Measurements from ENCODE around the gene WNT2B.

Gene WNT2B

DNA sequence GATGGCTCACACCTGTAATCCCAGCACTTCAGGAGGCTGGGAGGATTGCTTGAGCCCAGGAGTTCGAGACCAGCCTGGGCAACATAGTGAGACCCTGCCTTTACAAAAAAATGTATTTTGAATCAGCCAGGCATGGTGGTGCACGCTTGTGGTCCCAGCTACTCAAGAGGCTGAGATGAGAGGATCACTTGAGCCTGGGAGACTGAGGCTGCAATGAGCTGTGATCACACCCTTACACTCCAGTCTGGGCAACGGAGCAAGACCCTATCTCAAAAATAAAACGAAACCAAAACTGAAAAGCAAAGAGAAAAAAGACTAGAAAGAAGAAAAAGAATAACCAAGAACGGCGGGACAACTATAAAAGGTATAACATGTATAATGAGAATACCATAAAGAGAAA, 15.4 kb upstream of the WNT2B start:
- TF ChIP-seq, protein P1, sequence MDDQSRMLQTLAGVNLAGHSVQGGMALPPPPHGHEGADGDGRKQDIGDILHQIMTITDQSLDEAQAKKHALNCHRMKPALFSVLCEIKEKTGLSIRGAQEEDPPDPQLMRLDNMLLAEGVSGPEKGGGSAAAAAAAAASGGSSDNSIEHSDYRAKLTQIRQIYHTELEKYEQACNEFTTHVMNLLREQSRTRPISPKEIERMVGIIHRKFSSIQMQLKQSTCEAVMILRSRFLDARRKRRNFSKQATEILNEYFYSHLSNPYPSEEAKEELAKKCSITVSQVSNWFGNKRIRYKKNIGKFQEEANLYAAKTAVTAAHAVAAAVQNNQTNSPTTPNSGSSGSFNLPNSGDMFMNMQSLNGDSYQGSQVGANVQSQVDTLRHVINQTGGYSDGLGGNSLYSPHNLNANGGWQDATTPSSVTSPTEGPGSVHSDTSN (CRISPR knock-in tag; IDR thresholded peaks at IDR 0.05), result no peak
- TF ChIP-seq ZNF121 (tag by site-specific recombination; IDR thresholded peaks at IDR 0.05), result peak; percentile 88
- Histone ChIP-seq H3K4me3 (ENCODE audit: low read depth, low read length) (no peak overlapping the region), H3K36me3 (ENCODE audit: control insufficient read depth in 2 of 2, insufficient read depth in 1 of 2, low read length in 2 of 2) (no peaks in the 10 kb centered on the region), H3K9me3 (ENCODE audit: control insufficient read depth, insufficient read depth, low read depth, low read length) (no peaks in the 10 kb centered on the region), H3K4me1 (ENCODE audit: control insufficient read depth, insufficient read depth, low read length) (no peaks in the 10 kb centered on the region), H3K27ac (ENCODE audit: extremely low read depth, low read depth, low read length) (no peak overlapping the region)
- ChIA-PET POLR2A (no interaction called here), CTCF (interaction anchor here (0.6 to 3.4 kb wide), 4 partner anchors 8 to 121 kb away, joined by 3 to 17 read pairs (median 5); no protein-coding TSS in a partner anchor)

DNA sequence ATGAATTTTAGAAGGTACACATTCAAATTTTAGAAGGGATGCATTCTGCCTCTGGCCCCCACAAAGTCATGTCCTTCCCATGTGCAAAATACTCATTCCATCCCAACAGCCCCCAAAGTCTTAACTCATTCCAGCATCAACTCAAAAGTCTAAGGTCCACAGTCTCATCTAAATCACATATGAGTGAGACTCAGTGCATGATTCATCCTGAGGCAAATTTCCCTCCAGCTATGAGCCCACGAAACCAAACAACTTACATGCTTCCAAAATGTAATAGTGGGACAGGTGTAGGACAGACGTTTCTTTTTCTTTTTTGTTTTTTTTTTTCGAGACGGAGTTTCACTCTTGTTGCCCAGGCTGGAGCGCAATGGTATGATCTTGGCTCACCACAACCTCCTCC, 12.5 kb upstream of the WNT2B start:
- Histone ChIP-seq H3K36me3 (ENCODE audit: control insufficient read depth in 2 of 2, insufficient read depth in 1 of 2, low read length in 2 of 2) (no peaks in the 10 kb centered on the region), H3K9me3 (ENCODE audit: control insufficient read depth, insufficient read depth, low read depth, low read length) (no peaks in the 10 kb centered on the region), H3K27ac (ENCODE audit: extremely low read depth, low read depth, low read length) (no peak overlapping the region), H3K4me3 (ENCODE audit: low read depth, low read length) (no peak overlapping the region), H3K4me1 (ENCODE audit: control insufficient read depth, insufficient read depth, low read length) (no peaks in the 10 kb centered on the region)
- TF ChIP-seq ZNF776 (tag by site-specific recombination; IDR thresholded peaks at IDR 0.05; ENCODE audit: borderline replicate concordance) (no peak), OVOL3 (tag by site-specific recombination; IDR thresholded peaks at IDR 0.05) (no peak)
- TF ChIP-seq, protein P2, sequence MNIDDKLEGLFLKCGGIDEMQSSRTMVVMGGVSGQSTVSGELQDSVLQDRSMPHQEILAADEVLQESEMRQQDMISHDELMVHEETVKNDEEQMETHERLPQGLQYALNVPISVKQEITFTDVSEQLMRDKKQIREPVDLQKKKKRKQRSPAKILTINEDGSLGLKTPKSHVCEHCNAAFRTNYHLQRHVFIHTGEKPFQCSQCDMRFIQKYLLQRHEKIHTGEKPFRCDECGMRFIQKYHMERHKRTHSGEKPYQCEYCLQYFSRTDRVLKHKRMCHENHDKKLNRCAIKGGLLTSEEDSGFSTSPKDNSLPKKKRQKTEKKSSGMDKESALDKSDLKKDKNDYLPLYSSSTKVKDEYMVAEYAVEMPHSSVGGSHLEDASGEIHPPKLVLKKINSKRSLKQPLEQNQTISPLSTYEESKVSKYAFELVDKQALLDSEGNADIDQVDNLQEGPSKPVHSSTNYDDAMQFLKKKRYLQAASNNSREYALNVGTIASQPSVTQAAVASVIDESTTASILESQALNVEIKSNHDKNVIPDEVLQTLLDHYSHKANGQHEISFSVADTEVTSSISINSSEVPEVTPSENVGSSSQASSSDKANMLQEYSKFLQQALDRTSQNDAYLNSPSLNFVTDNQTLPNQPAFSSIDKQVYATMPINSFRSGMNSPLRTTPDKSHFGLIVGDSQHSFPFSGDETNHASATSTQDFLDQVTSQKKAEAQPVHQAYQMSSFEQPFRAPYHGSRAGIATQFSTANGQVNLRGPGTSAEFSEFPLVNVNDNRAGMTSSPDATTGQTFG (tag by site-specific recombination; IDR thresholded peaks at IDR 0.05; ENCODE audit: borderline replicate concordance), result no peak
- CTCF ChIA-PET, result no interaction called here
- POLR2A ChIA-PET, result interaction anchor here (1.1 kb wide), 1 partner anchor 12 kb away, joined by 3 read pairs; no protein-coding TSS in a partner anchor

DNA sequence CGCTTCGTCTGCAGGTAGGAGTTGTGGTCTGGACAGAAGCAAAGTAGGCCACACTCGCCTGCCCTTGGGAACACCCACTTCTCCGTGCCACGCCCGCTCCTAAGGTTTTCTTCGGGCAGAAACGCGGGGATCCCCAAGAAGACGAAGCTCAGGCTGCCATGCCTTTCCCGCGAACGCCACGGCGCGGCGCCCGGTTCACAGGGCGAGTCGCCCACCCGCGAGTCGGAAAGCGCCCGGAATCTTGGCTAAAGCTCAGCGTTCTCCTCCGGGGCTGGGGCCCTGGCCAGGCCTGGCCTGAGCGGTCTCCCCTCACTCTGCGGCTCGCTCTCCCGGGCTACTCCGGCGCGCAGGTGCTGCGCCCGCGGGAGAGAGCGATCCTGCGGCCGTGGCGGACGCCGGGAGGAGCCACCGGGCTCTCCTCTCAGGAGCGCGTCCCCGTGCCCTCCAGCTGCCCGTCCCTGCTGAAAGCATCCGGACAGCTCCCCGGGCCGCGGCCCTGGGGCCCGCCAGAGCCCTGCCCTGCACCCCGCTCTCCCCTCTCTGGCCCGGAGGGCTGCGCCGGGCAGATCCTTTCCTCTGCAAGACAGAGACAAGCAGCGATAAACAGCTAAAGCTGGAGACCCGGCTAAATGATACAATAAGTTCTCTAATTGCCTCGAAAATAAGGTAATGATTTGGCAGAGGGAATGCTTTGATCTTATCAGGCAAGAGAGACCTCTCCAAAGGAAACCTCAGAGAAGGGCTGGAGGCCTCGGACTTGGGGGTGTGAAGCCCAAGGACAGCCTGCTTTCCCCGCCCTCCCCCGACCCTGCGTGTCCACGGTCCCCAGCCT, 6.7 kb upstream of the WNT2B start:
- no peaks in the 10 kb centered on the region for H3K36me3 ChIP-seq (ENCODE audit: control insufficient read depth in 2 of 2, insufficient read depth in 1 of 2, low read length in 2 of 2)
- CTCF ChIA-PET, result interaction anchor here (0.7 to 2.2 kb wide), 29 partner anchors 10 to 214 kb away, joined by 3 to 17 read pairs (median 4); partner anchors contain the start of genes CAPZA1, MOV10 and ST7L
- peak overlapping the region; percentile 39 for H3K4me3 ChIP-seq (ENCODE audit: low read depth, low read length)
- POLR2A ChIA-PET, result interaction anchor here (0.8 to 1.3 kb wide), 2 partner anchors 20 to 173 kb away, joined by 4 to 6 read pairs; partner anchors contain the start of gene MOV10
- peaks cover 3% of the 10 kb centered on the region; the same call in 1 of the 2 replicates for H3K4me1 ChIP-seq (ENCODE audit: control insufficient read depth, insufficient read depth, low read length)
- peak overlapping the region; percentile 16; the same call in 1 of the 2 replicates for H3K27ac ChIP-seq (ENCODE audit: extremely low read depth, low read depth, low read length)
- H3K9me3 ChIP-seq (ENCODE audit: control insufficient read depth, insufficient read depth, low read depth, low read length), result no peaks in the 10 kb centered on the region
- no peak for TF ChIP-seq ZNF214 (tag by site-specific recombination; IDR thresholded peaks at IDR 0.05; ENCODE audit: borderline replicate concordance)
- TF ChIP-seq ZNF558 (tag by site-specific recombination; IDR thresholded peaks at IDR 0.05), result no peak
- TF ChIP-seq, protein P3, sequence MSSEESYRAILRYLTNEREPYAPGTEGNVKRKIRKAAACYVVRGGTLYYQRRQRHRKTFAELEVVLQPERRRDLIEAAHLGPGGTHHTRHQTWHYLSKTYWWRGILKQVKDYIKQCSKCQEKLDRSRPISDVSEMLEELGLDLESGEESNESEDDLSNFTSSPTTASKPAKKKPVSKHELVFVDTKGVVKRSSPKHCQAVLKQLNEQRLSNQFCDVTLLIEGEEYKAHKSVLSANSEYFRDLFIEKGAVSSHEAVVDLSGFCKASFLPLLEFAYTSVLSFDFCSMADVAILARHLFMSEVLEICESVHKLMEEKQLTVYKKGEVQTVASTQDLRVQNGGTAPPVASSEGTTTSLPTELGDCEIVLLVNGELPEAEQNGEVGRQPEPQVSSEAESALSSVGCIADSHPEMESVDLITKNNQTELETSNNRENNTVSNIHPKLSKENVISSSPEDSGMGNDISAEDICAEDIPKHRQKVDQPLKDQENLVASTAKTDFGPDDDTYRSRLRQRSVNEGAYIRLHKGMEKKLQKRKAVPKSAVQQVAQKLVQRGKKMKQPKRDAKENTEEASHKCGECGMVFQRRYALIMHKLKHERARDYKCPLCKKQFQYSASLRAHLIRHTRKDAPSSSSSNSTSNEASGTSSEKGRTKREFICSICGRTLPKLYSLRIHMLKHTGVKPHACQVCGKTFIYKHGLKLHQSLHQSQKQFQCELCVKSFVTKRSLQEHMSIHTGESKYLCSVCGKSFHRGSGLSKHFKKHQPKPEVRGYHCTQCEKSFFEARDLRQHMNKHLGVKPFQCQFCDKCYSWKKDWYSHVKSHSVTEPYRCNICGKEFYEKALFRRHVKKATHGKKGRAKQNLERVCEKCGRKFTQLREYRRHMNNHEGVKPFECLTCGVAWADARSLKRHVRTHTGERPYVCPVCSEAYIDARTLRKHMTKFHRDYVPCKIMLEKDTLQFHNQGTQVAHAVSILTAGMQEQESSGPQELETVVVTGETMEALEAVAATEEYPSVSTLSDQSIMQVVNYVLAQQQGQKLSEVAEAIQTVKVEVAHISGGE (tag by site-specific recombination; conservative IDR thresholded peaks at IDR 0.05; ENCODE audit: low read depth), result no peak; the same call in 1 of the 2 replicates
- TF ChIP-seq ZNF10 (tag by site-specific recombination; IDR thresholded peaks at IDR 0.05), result no peak
- TF ChIP-seq GFI1B (tag by site-specific recombination; IDR thresholded peaks at IDR 0.05), result no peak
- TF ChIP-seq, protein P4, sequence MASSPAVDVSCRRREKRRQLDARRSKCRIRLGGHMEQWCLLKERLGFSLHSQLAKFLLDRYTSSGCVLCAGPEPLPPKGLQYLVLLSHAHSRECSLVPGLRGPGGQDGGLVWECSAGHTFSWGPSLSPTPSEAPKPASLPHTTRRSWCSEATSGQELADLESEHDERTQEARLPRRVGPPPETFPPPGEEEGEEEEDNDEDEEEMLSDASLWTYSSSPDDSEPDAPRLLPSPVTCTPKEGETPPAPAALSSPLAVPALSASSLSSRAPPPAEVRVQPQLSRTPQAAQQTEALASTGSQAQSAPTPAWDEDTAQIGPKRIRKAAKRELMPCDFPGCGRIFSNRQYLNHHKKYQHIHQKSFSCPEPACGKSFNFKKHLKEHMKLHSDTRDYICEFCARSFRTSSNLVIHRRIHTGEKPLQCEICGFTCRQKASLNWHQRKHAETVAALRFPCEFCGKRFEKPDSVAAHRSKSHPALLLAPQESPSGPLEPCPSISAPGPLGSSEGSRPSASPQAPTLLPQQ (tag by site-specific recombination; IDR thresholded peaks at IDR 0.05), result peak; percentile 69; the same call in 1 of the 2 replicates
- TF ChIP-seq EGR2 (tag by site-specific recombination; IDR thresholded peaks at IDR 0.05; ENCODE audit: low read depth), result peak; percentile 32; the same call in 1 of the 2 replicates
- 0 out of 2 replicates have a peak, but pooled peaks have one; percentile 16 for TF ChIP-seq SP3 (tag by site-specific recombination; IDR thresholded peaks at IDR 0.05)
- no peak for TF ChIP-seq ZSCAN16 (tag by site-specific recombination; IDR thresholded peaks at IDR 0.05)
- peak; percentile 73; the same call in 1 of the 2 replicates for TF ChIP-seq ZNF561 (tag by site-specific recombination; IDR thresholded peaks at IDR 0.05; ENCODE audit: borderline replicate concordance)
- TF ChIP-seq ZNF335 (tag by site-specific recombination; conservative IDR thresholded peaks at IDR 0.05), result peak; percentile 94
- no peak for TF ChIP-seq SP2 (tag by site-specific recombination; IDR thresholded peaks at IDR 0.05)
- TF ChIP-seq ZFP69B (tag by site-specific recombination; IDR thresholded peaks at IDR 0.05), result no peak
- TF ChIP-seq HOXC10 (CRISPR knock-in tag; IDR thresholded peaks at IDR 0.05), result no peak
- no peak for TF ChIP-seq RBAK (tag by site-specific recombination; IDR thresholded peaks at IDR 0.05)
- no peak for TF ChIP-seq OSR2 (tag by site-specific recombination; IDR thresholded peaks at IDR 0.05)
- 0 out of 2 replicates have a peak, but pooled peaks have one; percentile 24 for TF ChIP-seq ZNF2 (tag by site-specific recombination; IDR thresholded peaks at IDR 0.05)
